Muscle of back (tissue), 10 donors: Measurements from ENCODE around the gene DROSHA. TPM values are rescaled to one million over a fixed set of nuclear protein-coding genes. Genes with fewer than 3 reads are reported as not detected.

Experiments used
- polyA plus RNA-seq, 10 donors: library from polyadenylated mRNA; unstranded; fragments of 120-200 nt; gene quantifications; one replicate each; pipeline ENCODE4 v1.2.1, GENCODE V29; 2013; ENCODE audit not compliant: insufficient read length in 10 of 10

Gene DROSHA
- polyA plus RNA-seq, 10 donors, result 35.4 to 58.4 (median 44.2) TPM

Other genes starting within 250 kb of the DROSHA start
- 10 to 100 TPM; 14.2 to 27.4 (median 19.7) TPM for gene C5orf22, start 208 bp upstream of the DROSHA start, polyA plus RNA-seq
- gene PDZD2, start 107.0 kb upstream of the DROSHA start, polyA plus RNA-seq, result 10 to 100 TPM in 2 of 10 donors, 1 to 10 TPM in 8; 6.0 to 12.4 (median 7.4) TPM